Measurements from ENCODE around the gene MPPED1.

DNA sequence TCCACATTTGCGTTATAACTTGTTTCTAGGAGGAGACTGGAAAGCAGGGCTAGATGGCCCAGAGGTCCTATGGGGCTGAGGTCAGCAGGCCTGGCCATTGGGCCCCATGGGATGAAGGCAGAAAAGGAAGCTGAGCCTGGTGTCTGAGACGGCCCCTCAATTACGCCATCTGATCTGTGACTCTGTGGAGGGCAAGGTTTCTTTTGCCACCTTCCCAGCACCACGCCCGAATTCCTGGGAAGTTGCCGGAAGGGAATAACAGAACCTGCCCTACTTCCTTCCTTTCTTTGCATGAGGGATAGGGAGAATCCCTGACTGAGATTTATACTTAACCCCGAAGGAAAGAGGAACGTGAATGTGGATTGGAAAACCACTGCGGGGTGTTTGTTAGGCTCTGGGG lies 118.1 kb downstream of the MPPED1 start:
- no peak for TF ChIP-seq EZH2 (IDR thresholded peaks at IDR 0.05)
- no peak for TF ChIP-seq POLR2AphosphoS5 (IDR thresholded peaks at IDR 0.05; ENCODE audit: borderline replicate concordance, low read depth, low read length)
